GM19452 (cell line): ENCODE results near the gene PHACTR1.
"Not testable (repeated sequence)": the region's sequence is repeated elsewhere in the genome, so short reads cannot be mapped to it uniquely, and the experiment has no call there.

Source experiments
- ATAC-seq: cut with Tn5 transposase; IDR thresholded peaks from one replicate; pipeline ENCODE4 v1.9.1; 2021; ENCODE audit not compliant: unreplicated experiment

PHACTR1 gene

DNA sequence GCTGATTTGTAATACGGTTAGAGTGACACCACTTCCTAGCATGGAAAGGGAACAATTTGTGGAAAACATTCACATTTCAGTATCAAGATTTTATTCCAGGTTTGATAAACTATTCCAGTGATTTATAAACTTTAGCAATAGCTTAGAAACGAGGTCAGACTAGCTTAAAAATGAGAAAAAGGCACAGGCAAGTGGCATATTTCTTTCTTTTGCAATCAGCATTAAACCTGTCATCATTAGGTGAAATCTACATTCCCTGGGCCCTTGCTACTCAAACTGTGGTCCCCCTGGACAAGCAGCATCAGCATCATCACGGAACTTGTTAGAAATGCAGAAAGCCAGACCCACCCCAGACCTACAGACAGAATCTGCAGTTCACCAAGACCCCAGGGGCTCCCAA lies 581.9 kb downstream of the PHACTR1 start:
- ATAC-seq = no peak

DNA sequence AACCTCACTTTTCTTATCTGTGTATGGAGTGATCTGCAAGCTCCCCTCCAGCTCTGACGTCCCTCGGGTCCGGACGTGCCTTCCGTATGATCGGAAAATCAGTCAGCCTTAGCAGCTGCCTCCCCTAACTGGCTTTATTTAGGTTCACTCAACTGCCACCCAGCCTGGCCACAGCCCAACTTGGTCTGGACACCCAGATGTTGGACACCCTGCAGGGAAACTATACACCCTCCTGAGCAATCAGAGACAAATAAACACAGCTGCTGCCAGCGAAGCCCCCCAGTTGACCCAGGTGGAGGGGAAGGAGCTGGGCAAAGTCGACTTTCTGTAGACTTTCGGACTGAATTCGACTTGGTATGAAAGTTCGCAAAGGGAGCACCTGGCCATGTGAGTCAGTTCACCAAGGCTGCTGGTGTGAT lies 582.8 kb downstream of the PHACTR1 start:
- ATAC-seq = no peak

DNA sequence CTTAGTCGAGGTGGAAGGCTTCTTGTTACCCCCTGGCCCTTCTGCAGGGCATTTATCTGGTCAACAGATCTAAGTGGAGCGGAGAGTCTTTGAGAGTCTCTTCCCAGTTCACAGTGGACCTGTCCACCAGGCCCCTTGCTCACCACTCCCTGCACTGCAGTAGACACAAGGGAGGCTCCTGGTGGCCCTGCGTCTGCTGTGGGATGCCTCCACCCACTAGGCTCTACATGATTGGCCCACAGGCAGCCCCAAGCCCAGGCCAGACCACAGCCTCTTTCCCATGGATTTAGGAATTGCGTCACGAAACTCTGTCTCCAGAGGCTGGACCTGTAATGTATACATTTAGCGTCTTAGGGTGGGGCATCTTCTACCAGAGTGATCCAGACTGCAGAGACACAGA lies 583.4 kb downstream of the PHACTR1 start:
- no peak for ATAC-seq

DNA sequence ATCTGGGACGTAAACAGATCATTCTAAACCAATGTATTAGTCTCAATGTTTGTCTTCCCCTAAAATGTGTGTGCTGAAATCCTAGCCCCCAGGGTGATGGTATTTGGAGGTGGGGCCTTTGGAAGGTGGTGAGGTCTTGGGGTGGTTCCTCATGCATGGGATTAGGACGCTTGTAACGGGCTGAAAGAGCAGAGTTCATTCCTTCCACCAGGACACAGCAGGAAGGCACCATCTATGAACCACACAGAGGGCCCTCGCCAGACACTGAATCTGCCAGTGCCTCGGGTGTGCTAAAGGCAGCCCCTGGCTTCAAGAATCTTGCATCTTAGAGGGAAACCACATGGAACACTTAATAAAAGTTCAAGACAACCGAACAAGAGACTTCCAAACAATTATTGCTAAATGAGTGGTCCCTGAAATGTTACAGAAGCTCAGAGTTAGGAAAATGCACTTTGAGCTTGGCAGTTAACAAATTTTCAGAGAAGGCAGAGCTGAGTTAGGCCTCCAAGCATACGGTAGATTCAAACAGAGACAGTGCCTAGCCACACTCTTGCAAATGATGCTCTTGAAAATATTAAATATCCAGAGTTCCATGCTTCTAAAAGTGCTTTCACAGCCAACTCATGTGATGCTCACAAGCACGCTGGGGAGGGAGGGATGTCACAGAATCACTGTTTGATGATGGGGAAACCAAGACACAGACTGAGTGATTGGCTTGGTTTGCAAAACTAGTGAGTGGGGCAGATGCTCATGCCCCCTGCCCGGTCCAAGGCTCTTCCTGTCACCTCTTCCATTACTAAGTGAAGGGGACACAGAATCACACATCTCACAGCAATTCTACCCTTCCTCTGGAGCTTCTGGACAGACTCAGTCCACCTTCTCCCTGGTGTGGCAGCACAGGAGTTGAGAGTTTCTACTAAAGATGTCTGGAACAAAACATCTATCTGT lies 584.4 kb downstream of the PHACTR1 start:
- no peak for ATAC-seq

DNA sequence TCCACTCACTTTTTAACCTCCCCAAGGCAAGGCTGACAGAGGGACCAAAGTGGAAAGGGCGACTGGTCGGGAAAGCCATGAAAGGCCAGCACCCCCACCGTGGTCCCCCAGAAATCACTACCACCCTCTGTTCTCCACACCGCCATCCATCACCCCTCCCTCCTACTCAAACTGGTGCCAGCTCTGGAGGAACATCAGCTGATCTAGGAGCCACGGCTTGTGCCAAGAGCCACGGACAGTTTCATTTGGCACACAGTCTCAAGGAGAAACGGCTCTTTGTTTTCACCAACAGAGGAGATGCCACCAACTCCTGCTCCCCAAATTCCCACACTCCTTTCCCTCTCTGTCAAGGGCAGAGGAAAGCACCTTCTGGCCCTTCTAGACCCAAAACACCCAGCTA lies 585.7 kb downstream of the PHACTR1 start:
- ATAC-seq = no peak

DNA sequence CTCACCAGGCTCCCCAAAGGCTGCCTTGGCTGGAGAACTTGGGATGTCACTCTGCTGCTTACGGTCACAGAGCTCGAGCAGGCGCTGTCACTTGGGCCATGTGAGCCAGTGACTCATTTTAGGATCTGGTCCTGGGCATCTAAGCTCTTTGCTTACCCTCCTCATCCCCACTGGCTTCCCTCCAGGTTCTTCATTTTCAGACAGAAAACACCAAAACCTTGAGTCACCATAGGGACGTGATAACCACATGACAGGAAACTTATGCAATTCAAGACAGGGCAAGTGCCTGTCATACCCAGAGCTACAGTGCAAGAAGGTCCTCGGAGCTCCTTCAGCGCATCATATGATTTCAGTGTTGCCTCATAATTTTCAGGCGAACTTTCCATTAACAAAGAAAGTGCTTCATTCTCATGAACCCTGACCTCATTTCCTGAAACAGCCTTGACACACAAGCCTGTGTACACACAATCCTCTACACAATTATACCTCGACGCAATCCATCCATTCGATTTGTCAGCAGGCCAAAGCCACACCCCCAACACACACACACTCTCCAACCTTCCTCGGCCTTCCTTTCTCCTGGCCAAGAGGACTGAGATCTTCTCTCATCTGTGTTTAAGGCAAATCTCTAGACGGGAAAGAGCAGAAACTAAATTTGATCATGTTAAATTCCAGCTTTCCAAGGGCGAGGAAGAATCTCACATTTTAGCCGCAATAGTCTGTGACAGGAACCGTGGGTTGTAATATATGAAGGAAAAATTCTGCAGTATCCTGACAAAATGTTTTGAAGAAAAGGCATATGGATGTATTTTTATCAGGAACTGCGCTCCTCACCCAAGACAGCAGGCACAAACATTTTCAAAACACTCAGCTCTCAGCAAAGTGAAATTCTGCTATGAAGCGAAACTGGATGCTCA lies 586.4 kb downstream of the PHACTR1 start:
- peak; percentile 75 for ATAC-seq

DNA sequence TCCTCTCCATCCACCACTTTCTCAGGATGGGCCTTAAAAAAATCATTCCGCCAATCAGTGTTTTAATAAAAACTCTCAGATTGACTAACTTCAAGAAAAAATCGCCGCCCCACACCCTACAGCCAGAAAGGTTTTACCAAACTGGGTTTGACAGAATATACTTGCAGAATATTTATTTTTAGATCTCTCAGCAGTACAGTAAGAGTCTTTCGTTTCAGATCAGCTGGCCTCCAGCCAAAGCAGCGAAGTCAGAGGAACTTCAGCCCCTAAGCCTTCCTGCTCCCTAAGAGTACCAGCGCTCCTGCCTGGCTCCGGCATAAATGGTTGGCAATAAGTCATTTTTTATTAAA lies 587.1 kb downstream of the PHACTR1 start:
- peak; percentile 49 for ATAC-seq

DNA sequence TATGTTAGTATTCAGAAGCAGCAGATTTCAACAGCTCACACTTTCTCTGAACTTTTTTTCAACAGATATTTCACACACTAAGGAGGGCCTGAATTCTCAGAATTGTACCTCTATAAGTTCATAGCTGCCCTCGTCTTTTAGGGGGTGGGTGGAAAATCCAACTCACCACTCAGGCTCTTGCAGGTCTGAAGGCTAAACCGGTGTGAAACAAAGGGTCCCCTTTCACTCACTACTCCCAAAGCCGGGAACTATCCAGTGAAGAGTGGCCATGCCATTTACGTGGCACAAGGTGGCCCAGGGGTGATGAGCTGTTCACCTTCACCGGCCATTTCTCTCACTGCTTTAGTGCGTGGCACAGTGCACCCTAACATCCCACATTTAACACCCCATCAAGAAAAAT lies 587.5 kb downstream of the PHACTR1 start:
- ATAC-seq = no peak

DNA sequence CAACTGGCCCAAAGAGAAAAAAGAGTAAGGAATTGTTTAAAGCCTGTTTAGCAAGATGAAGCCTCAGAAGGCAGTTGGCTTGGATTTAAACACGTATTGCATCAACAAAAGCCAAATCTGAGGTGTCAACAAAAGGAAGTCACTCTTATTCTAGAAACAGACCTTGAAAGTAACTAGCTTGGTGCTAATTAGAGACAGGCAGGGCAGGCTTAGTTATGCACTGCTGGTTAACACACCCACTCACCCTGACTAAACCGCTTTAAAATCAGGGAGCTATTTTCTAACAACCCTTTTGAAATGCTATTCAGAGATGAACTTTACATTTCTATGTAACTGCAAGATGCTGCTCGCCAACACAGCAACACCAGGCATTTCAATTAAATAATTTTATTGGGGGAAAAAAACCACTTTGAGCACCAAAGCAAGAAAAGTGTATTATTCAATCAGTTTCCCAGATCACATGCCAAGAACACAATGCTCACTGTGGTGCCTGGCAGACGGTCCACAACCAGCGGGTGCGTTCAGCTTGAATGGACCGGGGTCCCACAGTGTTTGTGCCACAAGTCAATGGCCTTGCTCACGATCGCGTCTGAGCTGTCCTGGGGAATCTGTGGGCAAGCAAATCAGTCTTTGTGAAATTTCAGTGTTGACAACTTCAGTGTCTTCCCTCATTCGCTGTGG lies 588.2 kb downstream of the PHACTR1 start:
- ATAC-seq = peak; percentile 34

DNA sequence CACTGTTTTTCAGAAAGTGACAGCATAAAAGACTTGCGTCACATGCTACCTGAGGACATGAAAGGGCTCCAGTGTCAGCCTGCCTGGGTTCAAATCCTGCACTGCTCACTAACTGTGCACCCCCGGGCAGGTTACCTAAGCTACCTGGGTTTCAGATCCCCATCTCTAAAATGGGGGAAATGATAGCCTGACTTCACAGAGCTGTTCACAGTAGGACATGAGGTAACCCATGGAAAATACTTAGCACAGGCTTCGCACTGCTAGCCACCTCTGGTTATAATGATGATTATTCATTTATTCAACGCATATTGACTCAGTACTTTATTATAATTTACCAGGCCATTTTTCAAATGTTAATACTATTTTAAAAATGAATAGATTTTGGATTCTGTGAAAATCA lies 588.7 kb downstream of the PHACTR1 start:
- no peak for ATAC-seq

DNA sequence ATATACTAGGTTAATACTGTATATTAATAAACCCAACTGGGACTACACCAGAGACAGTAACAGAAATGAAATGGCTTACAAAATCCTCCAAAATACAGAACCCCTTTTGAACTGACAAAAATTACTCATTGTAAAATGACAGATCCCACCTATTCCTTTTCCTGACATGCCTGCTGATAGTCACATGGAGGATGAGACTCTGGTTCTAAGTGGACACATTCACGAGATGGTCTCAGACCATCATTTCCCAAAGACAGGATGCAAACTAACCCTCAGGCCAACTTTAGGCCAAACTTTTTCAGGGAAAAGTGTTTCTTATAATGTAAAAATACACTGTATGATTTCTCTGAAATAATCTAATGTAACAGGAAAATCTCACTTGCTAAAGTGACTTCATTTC lies 589.2 kb downstream of the PHACTR1 start:
- ATAC-seq = no peak

DNA sequence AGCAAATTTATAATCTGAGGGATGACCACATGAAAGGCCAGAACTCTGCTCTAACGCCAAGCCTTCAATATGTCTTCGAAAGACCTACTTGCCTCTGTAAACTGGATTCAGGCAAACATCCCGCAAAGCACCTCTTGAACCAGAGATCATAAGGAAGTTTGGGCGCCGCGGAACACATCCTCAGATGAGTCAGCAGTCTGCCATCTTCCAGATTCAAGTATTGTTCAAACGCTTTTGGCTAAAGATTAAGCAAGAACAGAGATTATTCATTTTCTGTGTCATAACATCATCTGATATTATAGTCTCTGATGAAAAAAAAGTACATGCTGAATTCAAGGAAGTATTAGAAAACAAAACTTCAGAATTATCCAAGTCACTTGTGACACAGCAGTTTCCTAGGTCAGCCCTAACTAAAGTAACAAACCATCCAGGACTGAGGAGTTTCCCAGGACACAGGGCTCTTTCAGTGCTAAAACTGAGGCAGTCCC lies 591.0 kb downstream of the PHACTR1 start:
- ATAC-seq = no peak

DNA sequence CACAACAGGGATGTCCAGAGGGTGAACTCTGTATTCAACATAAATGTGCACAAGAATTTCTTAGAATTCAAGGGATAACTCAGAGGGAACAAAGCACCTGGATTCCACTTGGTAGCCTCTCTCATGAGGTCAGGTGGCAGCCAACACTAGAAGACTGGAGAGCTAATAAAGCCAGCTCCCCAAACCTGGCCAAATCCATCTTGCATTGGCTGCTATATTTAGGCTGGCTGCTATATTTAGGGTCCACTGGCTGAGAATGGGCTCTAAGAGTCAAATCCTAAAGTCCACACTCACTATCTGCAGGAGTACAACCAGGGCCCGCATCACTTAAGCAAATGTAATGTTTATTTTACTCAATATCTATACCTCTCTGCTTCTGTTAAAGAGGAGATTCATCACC lies 591.8 kb downstream of the PHACTR1 start:
- no peak for ATAC-seq

DNA sequence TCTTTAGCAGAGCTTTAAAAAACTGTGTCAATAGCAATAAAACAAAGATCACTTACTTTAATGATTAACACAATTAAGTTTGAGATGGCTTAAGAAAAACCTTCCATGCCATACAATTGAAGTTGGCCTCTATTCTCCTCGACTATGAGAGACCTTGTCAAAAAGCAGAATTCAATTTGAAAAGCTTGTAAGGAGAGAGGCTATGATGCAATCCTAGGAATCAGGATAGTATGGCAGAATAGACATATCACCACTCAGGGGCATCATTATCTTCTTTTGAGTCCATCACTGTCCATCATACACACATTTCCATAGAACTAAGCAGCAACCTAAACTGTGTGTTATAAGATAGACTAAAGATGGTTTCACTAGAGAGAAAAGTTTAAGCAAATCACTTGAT lies 594.6 kb downstream of the PHACTR1 start:
- ATAC-seq = no peak

DNA sequence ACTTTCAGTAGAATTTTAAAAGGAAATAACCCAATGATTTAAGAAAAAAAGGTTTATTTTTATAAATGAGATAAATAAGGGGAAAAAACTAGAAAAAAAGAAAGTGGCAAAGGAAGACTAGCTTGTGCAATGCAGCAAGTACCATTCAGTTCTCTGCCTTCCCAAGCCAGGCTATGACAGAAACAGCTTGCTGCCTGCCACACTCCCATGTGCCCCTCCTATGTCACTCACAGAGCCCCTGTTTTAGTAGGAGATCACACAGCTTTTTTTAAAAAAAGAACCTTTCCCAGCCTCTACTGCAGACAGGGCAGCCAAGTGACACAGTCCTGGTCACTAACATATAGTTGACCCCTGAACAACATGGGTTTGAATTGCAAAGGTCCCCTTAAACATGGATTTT lies 598.2 kb downstream of the PHACTR1 start:
- ATAC-seq = no peak

DNA sequence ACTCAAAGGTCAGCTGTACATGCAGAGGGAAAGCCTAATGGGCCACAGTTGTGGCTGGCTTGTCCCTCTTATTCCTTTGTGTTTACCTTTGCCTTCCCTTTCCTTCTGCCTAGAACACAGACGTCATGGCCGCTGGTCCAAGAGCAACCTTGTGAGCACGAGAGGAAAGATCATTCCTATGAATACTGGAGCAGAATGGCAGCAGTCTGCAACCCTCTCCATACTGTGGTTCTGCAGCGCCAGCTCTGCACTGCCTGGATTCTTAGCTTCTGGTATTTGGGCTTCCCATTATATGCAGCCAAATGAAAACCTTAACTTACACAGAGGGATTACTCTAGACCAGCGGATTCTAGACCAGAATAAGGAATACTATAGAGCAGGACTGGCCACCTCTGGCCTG lies 599.3 kb downstream of the PHACTR1 start:
- ATAC-seq = no peak

DNA sequence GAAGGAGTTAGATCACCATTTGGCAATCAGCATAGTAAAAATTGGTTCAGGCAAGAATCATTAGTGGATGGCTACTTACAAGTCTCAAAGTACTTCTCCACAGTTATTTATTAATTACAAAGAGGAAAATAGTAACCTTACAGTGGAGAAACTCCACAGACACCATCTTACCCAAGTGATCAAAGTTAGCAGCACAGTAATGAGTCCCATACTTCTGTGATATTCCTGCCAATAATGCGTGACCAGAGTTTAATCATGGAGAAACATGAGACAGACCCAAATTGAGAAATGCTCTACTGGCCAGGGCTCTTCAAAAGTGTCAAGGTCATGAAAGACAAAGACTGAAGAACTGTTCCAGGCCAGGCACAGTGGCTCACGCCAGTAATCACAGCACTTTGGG lies 602.3 kb downstream of the PHACTR1 start:
- no peak for ATAC-seq

DNA sequence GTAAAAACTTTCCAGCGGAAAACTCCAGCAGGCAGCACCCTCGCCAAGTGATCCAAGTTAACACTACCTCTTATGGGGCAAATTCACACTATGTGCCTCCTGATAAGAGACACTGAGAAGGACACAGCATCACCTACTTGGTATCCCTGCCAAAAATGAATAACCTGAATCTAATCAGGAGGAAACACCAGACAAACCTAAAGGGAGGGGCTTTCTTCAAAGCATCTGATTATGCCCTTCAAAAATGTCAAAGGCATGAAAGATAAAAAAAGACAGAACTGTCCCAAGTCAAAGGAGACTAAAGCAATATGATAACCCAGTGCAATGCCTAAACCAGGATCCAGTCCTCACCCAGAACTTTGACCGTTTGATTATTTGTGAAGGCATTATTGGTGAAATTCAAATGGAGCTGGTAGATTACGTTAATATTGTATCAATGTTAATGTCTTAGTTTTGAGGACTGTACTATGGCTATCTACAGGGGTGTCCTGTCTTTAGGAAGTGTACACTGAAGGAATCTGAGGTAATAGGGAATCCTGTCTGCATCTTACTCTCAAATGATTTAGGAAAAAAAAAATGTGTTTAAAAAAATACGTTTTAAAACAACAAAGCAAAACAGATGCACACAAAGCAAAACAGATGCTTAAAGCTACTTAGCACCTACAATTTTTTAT lies 603.5 kb downstream of the PHACTR1 start:
- ATAC-seq = no peak

DNA sequence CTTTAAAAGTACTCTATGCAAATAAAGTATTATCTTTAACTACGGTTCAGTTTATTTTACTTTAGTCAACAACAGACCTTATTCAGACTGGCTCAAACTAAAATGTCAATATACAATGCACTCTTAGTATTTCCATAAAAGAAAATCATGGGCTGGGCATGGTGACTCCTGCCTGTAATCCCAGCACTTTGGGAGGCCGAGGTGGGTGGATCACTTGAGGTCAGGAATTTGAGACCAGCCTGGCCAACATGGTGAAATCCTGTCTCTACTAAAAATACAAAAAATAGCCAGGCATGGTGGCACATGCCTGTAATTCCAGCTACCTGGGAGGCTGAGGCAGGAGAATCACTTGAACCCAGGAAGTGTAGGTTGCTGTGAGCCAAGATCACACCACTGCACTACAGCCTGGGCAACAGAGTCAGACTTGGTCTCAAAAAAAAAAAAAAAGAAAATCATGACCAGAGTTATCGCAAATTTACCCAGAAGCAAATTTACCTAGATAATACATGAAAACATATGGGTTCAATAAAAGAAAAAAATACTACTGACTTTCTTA lies 609.5 kb downstream of the PHACTR1 start:
- ATAC-seq = not testable (repeated sequence)

DNA sequence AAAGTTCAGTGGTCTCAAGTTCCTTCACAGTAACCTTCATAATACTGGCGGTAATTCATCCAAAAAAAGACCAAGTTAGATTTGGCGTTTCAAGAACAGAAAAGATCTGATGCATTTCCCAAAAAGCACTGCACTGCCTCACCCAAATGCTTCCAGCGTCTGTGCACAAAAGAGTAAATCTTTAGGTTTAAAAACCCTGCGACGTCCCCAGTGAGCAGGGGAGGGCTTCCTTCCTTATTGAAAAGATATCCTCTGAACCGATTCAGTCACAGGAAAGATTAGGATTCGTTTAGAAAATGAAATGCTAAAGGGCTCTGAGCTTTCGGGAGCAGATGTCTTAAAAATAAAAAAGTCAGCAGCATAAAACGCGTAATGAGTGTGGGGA lies 611.1 kb downstream of the PHACTR1 start:
- ATAC-seq = no peak
